Measurements from ENCODE around the gene AGAP1. TPM values are rescaled to one million over a fixed set of nuclear protein-coding genes. Genes with fewer than 3 reads are reported as not detected.

The AGAP1 gene
- total RNA-seq, 2 experiments from 2014 or later = 1.6 to 2.4 TPM

DNA sequence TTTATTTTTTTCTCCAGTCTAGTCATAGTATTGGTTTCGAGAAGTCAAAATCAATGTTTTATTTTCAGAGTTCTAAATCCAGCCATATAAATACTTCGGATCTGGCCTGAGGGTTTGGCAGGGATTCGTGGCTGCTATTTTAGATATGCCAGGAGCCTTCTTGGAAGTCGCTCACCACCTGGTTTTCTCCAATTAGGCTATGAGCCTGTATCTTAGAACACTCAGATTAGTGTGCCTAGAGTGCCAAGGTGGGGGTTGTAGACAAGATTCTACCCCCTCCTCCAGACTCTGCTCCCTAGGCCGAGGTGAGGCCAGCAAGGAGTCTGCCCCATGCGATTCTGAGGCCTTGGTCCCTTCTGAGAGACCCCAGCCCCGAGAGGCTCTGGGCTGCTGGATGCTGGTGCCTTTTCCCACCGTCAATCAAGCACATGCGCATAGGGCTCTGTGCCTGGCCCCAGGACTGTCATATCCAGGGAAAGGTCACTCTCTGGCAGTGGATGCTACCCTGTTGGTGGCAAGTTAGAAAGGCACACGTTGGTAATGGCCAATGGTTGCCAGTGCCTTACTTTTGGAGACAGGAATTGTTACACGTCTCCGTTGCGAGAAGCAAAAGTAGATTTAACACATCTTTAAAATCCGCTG, 197.1 kb downstream of the AGAP1 start:
- ChIA-PET CTCF (no interaction called here), POLR2A (no interaction called here)

DNA sequence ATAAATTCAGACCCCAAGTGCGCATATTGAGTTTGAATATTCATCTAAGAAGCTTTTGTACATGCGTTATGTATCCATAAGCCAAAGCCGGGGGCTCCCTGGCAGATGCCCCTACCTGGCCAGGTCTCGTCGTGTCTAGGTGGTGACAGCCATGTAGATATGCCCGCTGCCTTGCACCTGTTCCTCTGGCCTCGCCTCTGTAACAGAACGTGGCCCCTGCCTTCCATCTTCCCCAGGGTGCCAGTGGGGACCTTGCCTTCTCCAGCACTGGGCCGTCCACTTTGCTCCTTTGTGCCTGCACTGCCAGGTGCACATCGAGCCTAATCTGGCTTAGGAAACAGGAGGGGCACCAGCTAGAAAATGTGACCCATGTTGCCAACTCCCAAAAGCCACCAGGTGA, 198.2 kb downstream of the AGAP1 start:
- ChIA-PET POLR2A (no interaction called here), CTCF (no interaction called here)

- CTCF ChIA-PET = no interaction called here
- POLR2A ChIA-PET = no interaction called here
These were observed 198.9 kb downstream of the AGAP1 start for GRCh38 chr2:235692671-235693171.

DNA sequence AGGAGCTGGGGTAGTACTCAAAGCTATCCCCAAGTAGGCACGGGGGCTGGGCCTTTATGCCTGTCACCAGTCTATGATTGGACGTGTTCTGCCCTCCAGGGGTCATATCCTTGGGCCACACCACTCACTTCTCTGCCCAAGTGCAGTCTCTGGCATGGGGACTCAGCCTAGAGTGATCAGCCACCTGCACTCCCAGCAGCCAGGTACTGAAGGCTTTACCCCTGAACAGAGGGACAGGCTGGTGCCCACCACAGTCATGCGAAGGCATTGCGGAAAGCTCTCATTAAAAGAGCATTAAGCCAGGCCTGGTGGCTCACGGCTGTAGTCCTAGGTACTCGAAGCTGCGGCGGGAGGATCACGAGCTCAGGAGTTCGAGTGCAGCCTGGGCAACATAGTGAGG, 199.4 kb downstream of the AGAP1 start:
- CTCF ChIA-PET = no interaction called here
- POLR2A ChIA-PET = interaction anchor here (0.7 kb wide), 1 partner anchor 819 kb away, joined by 3 read pairs; no protein-coding TSS in a partner anchor

DNA sequence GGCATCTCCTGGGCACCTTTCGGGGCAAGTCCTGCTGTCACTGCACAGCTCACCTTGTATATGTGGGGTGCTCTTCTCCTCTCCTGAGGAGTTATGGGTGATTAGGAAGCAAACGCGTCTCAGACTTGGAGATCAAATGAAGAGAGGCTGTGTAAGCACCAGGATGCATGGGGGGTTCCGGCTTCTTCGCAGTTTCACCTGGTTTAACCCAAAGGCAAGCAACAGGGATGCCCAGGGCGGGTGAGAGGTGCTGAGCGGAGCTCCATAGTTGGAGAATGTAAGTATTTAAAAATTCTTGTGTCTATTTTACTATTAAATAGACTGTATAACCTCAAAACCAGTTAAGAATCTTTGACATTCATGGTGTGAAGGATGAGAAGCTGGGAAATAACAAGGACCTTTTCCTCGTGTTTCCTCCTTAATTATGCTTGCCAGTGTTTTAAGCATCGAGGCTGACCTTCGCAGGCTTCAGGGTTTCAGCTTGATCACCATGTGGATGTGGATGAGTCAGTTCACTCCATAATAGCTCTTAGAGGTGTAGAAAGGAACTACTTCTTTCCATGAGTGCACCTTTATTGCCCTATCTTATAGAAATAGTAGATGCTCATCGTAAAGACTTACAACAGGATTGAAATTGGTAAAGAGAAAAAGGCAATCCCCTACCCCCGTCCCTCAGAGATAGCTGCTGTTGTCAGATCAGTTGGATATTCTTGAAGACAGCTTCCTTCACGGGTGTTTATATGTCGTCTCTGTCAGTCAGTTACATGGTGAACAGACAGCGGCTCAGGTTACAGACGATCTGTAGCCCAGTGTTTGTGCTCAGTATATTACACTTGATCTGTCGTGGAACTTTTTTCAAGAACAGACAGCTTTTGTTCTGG, 201.1 kb downstream of the AGAP1 start:
- POLR2A ChIA-PET = interaction anchor here (0.6 kb wide), 1 partner anchor 423 kb away, joined by 3 read pairs; no protein-coding TSS in a partner anchor
- CTCF ChIA-PET = interaction anchor here (1.1 kb wide), 1 partner anchor 52 kb away, joined by 3 read pairs; no protein-coding TSS in a partner anchor

DNA sequence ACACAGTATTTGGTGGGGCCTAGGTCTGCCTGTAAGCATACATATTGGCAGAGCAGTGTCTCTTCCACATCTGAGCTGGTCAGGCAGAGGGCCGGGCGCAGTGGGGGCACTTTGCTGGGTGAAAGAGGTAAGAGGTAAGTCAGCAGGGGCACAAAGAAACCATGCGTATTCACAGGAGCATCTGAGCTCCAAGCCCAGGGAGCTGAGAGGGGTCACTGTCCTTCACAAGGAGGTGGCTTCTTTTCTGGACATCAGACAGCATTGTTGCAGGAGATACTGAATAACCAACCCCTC, 201.7 kb downstream of the AGAP1 start:
- ChIA-PET POLR2A (no interaction called here), CTCF (interaction anchor here (1.1 kb wide), 1 partner anchor 52 kb away, joined by 3 read pairs; no protein-coding TSS in a partner anchor)

GRCh38 chr2:235697041-235697440, 203.2 kb downstream of the AGAP1 start:
- CTCF ChIA-PET = no interaction called here
- POLR2A ChIA-PET = no interaction called here

DNA sequence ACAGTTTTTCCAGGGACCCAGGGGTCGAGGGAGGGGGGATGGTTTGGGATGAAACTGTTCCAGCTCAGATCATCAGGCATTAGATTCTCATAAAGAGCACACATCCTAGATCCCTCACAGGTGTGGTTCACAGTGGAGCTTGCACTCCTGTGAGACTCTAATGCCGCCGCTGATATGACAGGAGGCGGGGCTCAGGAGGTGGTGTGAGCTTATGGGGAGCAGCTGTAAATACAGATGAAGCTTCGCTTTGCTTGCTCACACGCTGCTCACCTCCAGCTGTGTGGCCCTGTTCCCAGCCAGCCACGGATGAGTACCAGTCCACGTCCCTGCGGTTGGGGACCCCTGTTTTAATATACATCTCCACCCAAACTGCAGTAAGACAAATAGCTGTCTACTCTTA, 204.2 kb downstream of the AGAP1 start:
- CTCF ChIA-PET = no interaction called here
- POLR2A ChIA-PET = no interaction called here

GRCh38 chr2:235698491-235698890, 204.6 kb downstream of the AGAP1 start:
- ChIA-PET POLR2A (no interaction called here), CTCF (no interaction called here)

DNA sequence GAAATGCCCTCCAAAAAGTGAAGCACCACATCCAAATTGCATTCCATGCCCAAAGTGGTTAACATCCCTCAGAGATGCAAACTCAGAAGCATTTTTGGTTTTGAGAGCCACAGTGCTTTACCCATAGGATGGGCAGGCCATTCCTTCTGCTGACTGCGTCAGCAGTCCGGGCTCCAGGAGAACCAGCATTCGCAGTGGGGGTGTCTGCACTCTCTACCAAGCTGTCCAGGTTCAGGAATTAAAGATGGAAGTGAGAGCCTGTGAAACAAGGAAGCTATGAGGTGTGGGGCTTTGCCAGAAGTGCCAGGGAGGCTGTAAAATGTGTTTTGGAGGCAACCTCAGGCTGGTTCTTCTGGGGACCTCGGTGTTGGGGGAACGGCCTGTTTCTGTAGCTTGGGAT, 205.7 kb downstream of the AGAP1 start:
- CTCF ChIA-PET = interaction anchor here (1.1 kb wide), 1 partner anchor 28 kb away, joined by 3 read pairs; no protein-coding TSS in a partner anchor

GRCh38 chr2:235701206-235701981, 207.6 kb downstream of the AGAP1 start:
- POLR2A ChIA-PET = no interaction called here
- CTCF ChIA-PET = no interaction called here

More for the DNA sequence above, 205.7 kb downstream of the AGAP1 start:
- POLR2A ChIA-PET = no interaction called here

GRCh38 chr2:235702186-235702585, 208.3 kb downstream of the AGAP1 start:
- CTCF ChIA-PET = no interaction called here

DNA sequence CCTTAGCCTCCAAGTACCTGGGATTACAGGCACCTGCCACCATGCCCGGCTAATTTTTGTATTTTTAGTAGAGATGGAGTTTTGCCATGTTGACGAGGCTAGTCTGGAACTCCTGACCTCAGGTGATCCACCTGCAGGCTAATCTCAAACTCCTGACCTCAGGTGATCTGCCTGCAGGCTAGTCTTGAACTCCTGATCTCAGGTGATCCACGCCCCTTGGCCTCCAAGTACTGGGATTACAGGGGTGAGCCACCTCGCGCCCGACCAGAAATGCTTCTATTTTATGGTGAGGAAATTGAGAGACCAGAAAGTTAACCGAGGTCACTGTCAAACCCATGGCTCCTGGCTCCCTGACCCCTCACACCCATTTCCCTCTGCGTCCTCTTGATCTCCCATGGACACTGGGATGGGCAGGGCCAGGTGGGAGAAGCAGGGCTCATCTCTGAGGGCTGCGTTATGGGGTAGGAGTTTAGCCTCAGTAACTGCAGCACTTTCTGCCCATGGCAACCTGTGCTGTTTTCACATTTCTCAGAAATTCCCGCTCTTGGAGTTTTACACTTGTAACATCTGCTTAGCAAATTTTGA, 210.0 kb downstream of the AGAP1 start:
- POLR2A ChIA-PET = no interaction called here
- CTCF ChIA-PET = no interaction called here

More at GRCh38 chr2:235702186-235702585, 208.3 kb downstream of the AGAP1 start:
- POLR2A ChIA-PET = no interaction called here

DNA sequence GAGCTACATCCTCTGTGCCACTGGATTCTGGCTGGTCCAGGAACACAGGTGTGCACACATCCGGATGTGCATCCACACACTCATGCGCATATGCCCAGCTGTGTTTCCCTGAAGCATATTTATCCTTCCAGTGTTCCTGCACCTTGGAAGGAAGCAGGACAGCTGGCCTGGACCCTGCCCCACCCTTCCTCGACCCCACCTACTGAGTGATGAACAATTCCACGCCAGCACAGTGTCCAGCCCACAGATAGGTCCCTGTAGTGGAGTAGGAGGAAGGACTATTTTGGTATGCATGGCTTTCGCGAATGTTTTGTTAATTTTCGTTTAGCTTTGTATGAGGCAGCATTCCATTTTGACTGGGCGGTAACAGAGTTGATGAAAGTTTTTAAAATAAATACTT, 211.5 kb downstream of the AGAP1 start:
- POLR2A ChIA-PET = no interaction called here
- CTCF ChIA-PET = no interaction called here

DNA sequence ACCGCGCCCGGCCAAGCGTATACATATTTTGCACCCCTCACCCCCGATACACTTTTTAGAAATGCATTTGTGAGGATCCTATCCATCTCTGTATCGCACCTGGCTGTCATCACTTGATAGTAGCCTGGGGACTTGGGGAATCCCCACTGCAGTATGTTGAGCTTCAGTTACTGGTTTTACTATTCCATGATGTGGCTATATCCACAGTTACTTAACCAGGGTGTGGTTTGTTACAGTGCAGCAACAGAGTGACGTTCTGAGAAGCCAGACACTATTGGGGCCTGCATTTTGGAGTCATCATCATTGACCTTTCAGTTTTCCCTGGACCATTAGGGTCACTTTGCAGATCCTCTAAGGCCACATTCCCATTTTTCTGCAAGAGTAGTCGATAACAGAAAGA, 212.7 kb downstream of the AGAP1 start:
- CTCF ChIA-PET = no interaction called here

GRCh38 chr2:235707411-235708096, 213.7 kb downstream of the AGAP1 start:
- CTCF ChIA-PET = no interaction called here
- POLR2A ChIA-PET = no interaction called here

More for the DNA sequence above, 212.7 kb downstream of the AGAP1 start:
- POLR2A ChIA-PET = no interaction called here

GRCh38 chr2:235709124-235709813, 215.4 kb downstream of the AGAP1 start:
- POLR2A ChIA-PET = no interaction called here
- CTCF ChIA-PET = interaction anchor here (0.5 kb wide), 1 partner anchor 516 kb away, joined by 3 read pairs; no protein-coding TSS in a partner anchor

DNA sequence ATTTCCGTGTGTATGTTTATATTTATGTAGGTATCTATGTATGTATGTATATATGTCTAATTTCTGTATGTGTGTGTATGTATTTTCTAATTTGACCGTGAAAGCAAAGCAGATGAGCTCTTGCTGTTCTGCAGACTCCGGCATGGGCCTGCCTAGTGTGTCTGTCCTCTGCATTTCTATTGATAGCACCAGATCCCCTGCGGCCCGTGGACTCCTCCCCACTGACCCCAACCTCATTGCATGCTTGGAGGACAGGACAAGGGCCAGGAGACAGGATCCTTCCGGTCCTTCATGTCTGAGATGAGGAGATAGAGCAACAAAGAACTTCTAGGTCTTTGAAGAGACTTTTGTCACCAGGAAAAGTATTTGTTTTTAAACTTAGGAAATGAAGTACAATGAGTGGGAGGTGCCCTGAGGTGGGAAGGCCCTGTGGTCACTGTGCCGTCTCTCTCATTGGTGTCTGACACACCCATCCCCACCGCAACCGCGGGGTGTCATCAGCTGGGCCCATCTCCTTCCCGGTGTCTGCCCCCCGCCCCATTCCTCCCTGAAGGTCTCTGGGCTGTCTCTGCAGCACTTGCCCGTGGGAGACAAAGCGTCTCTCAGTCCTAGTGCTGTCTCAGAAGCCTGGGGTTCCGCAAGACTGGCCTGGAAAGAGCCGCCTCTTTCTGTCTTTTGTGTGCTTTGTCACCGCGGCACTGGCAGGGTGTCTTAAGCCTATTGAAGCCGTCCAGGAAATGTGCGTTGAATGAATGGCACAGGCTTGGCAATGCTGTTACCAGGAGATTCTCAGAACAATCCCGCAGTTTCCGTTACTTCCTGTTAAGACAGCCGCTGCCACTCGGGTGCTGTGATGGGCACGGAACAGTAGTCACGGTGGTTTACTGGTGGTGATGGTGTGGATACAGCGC, 216.4 kb downstream of the AGAP1 start:
- ChIA-PET POLR2A (no interaction called here), CTCF (interaction anchor here (0.5 kb wide), 1 partner anchor 517 kb away, joined by 3 read pairs; no protein-coding TSS in a partner anchor)
